ENCODE results near the gene ZC3H12A. TPM values are rescaled to one million over a fixed set of nuclear protein-coding genes. Genes with fewer than 3 reads are reported as not detected.

The ZC3H12A gene
- total and polyA plus RNA-seq, 4 donors, result 2.1 to 10.9 (median 3.0) TPM

GRCh38 chr1:37429029-37429428 lies 45.4 kb upstream of the ZC3H12A start:
- Histone ChIP-seq H3K27ac (ENCODE audit: low read depth in 1 of 2, low read length in 2 of 2) (no peak overlapping the region), H3K4me1 (ENCODE audit: control insufficient read depth in 4 of 4, insufficient read depth in 4 of 4, low read length in 3 of 4) (no peaks in the 10 kb centered on the region), H3K4me3 (ENCODE audit: low read depth in 1 of 3, low read length in 3 of 3) (no peak overlapping the region), H3K9ac (ENCODE audit: low read depth in 1 of 2, low read length in 2 of 2) (no peak overlapping the region), H3K27me3 (ENCODE audit: control insufficient read depth in 4 of 4, insufficient read depth in 4 of 4, low read length in 3 of 4) (no peaks in the 10 kb centered on the region), H3K9me3 (ENCODE audit: control insufficient read depth in 4 of 4, low read length in 3 of 4) (no peaks in the 10 kb centered on the region), H3K36me3 (ENCODE audit: control insufficient read depth in 4 of 4, insufficient read depth in 3 of 4, low read depth in 1 of 4, low read length in 3 of 4) (no peaks in the 10 kb centered on the region)
- WGBS, result 52% methylated on average over 6 of the region's 6 CpGs
- no peak for DNase-seq (ENCODE audit: low spot score)
- no peak for TF ChIP-seq TAF1 (conservative IDR thresholded peaks at IDR 0.05)
- no peak for TF ChIP-seq REST (IDR thresholded peaks at IDR 0.05)
- TF ChIP-seq NR2F2 (IDR thresholded peaks at IDR 0.05), result no peak
- no peak for TF ChIP-seq ZBTB33 (IDR thresholded peaks at IDR 0.05)
- no peak for TF ChIP-seq GABPA (IDR thresholded peaks at IDR 0.05 in 1 of 2, conservative IDR thresholded peaks at IDR 0.05 in 1 of 2)
- TF ChIP-seq ATF3 (IDR thresholded peaks at IDR 0.05), result no peak
- no peak for TF ChIP-seq HNF4G (IDR thresholded peaks at IDR 0.05)
- no peak for TF ChIP-seq SP1 (IDR thresholded peaks at IDR 0.05)
- TF ChIP-seq RAD21 (IDR thresholded peaks at IDR 0.05), result no peak
- TF ChIP-seq HNF4A (conservative IDR thresholded peaks at IDR 0.05), result no peak
- TF ChIP-seq FOXA2 (IDR thresholded peaks at IDR 0.05), result no peak
- no peak for TF ChIP-seq FOXA1 (IDR thresholded peaks at IDR 0.05)
- TF ChIP-seq MAX (IDR thresholded peaks at IDR 0.05), result no peak
- no peak for TF ChIP-seq YY1 (IDR thresholded peaks at IDR 0.05)

- DNase-seq (ENCODE audit: low spot score), result no peak
- no peak for TF ChIP-seq JUND (IDR thresholded peaks at IDR 0.05)
- Histone ChIP-seq H3K27ac (ENCODE audit: low read depth in 1 of 2, low read length in 2 of 2) (no peak overlapping the region), H3K4me1 (ENCODE audit: control insufficient read depth in 4 of 4, insufficient read depth in 4 of 4, low read length in 3 of 4) (no peaks in the 10 kb centered on the region), H3K9ac (ENCODE audit: low read depth in 1 of 2, low read length in 2 of 2) (no peak overlapping the region), H3K9me3 (ENCODE audit: control insufficient read depth in 4 of 4, low read length in 3 of 4) (no peaks in the 10 kb centered on the region), H3K27me3 (ENCODE audit: control insufficient read depth in 4 of 4, insufficient read depth in 4 of 4, low read length in 3 of 4) (no peaks in the 10 kb centered on the region), H3K36me3 (ENCODE audit: control insufficient read depth in 4 of 4, insufficient read depth in 3 of 4, low read depth in 1 of 4, low read length in 3 of 4) (no peaks in the 10 kb centered on the region), H3K4me3 (ENCODE audit: low read depth in 1 of 3, low read length in 3 of 3) (no peak overlapping the region)
- WGBS, result 63% methylated on average over 11 of the region's 11 CpGs
These were observed 44.0 kb upstream of the ZC3H12A start for GRCh38 chr1:37430103-37430985.
